GM12872 (cell line): ENCODE data around the gene AKR1B1.

Source experiments
- TF ChIP-seq, protein P1 (sequence below): IDR thresholded peaks from 3 replicates; pipeline ENCODE4 v1.5.1; 2011; ENCODE audit warnings: low read depth, mild to moderate bottlenecking, low read length, moderate library complexity; ENCODE audit not compliant: insufficient read depth

Gene AKR1B1

DNA sequence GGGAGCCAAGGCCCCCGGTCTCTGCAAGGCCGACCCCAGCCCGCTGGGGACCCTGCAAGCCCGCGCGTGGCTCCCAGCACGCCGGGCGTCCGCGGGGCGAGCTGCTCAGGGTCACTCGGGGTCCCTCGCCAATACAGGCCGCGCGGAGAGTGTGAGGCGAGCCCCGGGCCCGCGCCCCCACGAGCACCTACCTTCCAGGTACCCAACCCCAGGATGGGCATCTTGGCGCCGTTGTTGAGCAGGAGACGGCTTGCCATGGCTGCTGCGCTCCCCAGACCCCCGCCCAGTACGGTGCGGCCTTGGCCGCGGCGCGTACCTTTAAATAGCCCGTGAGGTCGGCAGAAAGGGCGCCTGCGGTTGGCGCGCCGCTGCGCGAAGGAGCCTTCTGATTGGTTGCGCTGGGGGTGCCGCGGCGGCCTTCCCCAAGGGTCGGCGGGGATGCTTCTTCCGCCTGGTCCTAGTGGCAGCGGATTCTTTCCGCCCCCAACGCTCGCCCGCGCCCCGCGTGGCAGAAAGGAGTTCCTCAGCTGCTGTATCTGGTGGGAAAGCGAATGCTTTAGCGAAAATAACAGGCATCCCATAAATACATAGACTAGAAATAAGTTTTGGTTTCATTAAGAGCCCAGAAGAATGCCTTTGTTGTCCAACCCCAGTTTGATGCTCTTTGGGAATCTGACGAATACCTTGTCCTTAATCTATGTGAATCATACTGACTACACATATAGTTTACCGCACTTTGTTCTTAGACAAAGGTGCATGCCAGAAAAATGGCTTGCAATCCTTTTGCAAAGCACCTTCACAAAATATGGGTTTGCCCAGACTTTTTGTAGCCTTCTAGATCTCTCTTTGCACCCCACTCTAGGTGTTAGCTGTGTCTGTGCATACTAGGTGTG lies at the start of gene AKR1B1:
Gene AKR1B1, minus strand, starts transcription at position 295 of the 893 bp plus-strand sequence. Its CDS starts 38 bp downstream, at position 257.
- TF ChIP-seq, protein P1, sequence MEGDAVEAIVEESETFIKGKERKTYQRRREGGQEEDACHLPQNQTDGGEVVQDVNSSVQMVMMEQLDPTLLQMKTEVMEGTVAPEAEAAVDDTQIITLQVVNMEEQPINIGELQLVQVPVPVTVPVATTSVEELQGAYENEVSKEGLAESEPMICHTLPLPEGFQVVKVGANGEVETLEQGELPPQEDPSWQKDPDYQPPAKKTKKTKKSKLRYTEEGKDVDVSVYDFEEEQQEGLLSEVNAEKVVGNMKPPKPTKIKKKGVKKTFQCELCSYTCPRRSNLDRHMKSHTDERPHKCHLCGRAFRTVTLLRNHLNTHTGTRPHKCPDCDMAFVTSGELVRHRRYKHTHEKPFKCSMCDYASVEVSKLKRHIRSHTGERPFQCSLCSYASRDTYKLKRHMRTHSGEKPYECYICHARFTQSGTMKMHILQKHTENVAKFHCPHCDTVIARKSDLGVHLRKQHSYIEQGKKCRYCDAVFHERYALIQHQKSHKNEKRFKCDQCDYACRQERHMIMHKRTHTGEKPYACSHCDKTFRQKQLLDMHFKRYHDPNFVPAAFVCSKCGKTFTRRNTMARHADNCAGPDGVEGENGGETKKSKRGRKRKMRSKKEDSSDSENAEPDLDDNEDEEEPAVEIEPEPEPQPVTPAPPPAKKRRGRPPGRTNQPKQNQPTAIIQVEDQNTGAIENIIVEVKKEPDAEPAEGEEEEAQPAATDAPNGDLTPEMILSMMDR: peak; percentile 83

DNA sequence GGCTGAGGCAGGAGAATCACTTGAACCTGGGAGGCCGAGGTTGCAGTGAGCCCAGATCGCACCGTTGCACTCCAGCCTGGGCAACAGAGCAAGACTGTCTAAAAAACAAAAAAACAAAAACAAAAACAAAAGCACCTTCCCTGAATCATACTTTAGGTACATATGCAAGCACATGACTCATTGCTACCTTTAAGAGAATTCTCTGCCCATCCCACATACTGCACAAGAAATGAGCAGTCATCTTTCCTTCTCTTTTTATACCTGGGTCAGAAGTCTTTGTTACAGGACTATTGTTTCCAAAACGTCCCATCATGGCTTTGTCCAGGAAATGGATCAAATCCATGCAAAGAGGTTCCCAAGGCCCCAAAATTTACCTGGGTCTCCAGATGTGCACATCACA lies 47.0 kb upstream of the AKR1B1 start:
- TF ChIP-seq, protein P1: no peak

DNA sequence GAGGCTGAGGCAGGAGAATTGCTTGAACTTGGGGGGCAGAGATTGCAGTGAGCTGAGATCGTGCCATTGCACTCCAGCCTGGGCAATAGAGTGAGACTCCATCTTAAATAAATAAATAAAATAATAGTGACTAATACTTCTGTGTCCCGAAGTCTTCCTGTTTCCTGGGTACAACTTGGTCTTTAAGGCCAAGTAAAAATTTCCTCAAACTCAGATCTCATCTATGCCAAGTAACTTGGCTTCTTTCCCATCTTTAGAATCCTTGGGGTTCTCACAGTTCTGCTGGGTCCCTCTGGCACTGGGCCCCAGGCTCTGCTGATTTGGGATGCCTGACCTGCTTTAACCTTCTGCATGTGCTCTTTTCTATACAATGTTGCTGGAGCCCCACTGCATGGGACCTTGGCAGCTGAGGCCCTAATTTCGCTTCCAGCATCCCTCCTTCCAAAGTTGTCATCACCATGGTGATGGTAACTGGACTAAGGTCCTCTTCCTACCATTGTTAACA lies 45.8 kb upstream of the AKR1B1 start:
- TF ChIP-seq, protein P1: no peak

DNA sequence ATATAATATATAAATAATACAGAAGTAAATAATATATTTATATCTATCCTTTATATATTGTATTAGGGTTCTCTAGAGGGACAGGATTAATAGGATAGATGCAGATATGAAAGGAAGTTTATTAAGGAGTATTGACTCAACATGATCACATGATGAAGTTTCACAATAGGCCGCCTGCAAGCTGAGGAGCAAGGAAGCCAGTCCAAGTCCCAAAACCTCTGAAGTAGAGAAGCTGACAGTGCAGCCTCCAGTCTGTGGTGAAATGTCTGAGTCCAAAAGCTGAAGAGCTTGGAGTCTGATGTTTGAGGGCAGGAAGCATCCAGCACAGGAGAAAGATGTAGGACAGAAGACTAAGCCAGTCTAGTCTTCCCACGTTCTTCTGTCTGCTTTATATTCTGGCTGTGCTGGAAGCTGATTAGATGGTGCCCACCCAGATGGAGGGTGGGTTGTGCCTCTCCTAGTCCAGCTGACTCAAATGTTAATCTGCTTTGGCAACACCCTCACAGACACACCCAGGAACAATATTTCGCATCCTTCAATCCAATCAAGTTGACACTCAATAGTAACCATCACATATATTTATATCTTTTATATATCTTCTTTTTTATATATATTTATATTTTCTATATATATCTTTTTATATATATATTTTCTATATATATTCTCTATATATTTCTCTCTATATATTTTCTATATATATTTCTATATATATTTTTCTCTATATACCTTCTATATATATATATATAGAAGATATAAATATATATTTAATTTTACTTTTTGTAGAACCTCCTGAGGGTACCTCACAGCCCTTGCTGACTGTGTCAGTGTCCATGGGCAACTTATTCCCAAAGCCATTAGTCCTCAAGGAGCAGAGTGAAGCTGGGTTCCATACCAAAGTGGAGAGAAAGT lies 43.8 kb upstream of the AKR1B1 start:
- TF ChIP-seq, protein P1: no peak

DNA sequence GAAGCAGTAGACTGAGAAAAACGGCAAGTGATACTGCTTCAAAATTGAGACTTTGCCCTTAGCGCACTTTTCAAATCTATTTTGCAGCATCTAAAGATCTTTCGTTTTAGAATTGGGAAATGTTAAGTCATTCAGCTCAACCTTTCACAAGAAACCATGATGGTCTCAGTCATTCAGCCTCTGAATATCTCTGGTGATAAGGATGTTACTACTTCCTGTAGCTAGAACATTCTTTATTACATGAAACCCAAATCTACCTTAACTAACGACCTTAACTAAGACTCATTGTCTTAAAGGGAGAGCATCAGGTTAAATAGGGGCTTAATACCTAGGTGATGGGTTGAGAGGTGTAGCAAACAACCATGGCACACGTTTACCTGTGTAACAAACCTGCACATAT lies 42.1 kb upstream of the AKR1B1 start:
- TF ChIP-seq, protein P1: no peak

DNA sequence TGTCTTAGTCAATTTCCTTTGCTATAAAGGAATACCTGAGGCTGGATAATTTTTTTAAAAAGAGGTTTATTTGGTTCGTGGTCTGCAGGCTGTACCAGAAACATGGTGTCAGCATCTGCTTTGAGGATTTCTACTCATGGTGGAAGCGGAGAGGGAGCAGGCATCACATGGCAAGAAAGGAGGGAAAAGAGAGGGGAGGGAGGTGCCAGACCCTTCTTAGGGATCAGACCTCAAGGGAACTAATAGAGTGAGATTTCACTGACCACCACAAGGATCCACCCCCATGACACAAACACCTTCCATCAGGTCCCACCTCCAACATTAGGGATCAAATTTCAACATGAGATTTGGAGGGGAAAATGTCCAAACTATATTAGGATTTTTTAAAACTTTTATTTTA lies 41.5 kb upstream of the AKR1B1 start:
- TF ChIP-seq, protein P1: no peak

DNA sequence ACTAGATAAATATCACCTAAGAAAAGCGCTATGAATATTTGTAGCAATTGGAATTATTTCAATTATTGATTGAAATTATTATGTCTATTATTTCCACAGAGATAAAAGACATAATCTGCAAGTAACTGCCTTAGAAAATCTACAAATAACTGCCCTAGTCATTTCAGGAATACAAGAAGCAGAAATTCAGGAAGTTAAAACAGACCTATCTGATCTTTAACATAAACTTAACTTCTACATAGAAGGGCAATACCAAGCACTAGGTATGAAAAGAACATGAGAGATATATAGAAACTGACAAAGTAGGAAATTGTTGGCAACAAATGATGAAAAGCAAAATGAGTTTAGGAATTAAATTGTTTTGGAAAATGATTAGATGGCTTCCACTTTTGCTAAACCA lies 36.6 kb upstream of the AKR1B1 start:
- TF ChIP-seq, protein P1: no peak
